ENCODE measurements around the gene TAS2R8.

The TAS2R8 gene

GRCh38 chr12:10807186-10807585 lies at the start of gene TAS2R8:
TSS of gene TAS2R8 (minus strand) at chr12:10807286. CDS start at chr12:10806980, 306 bp downstream.
- H3K4me3 ChIP-seq (ENCODE audit: low read length), result no peak within 1 kb of the TSS
- no peak for TF ChIP-seq ZNF274 (IDR thresholded peaks at IDR 0.05; ENCODE audit: low read depth, low read length)

GRCh38 chr12:10855807-10856206 lies 48.7 kb upstream of the TAS2R8 start:
- no peak overlapping the region for H3K4me3 ChIP-seq (ENCODE audit: low read length)
- no peak for TF ChIP-seq ZNF274 (IDR thresholded peaks at IDR 0.05; ENCODE audit: low read depth, low read length)

GRCh38 chr12:10853776-10854175 lies 46.7 kb upstream of the TAS2R8 start:
- TF ChIP-seq ZNF274 (IDR thresholded peaks at IDR 0.05; ENCODE audit: low read depth, low read length), result no peak

GRCh38 chr12:10851243-10851858 lies 44.3 kb upstream of the TAS2R8 start:
- no peak for TF ChIP-seq ZNF274 (IDR thresholded peaks at IDR 0.05; ENCODE audit: low read depth, low read length)
- no peak overlapping the region for H3K4me3 ChIP-seq (ENCODE audit: low read length)

More at GRCh38 chr12:10853776-10854175, 46.7 kb upstream of the TAS2R8 start:
- no peak overlapping the region for H3K4me3 ChIP-seq (ENCODE audit: low read length)

- H3K4me3 ChIP-seq (ENCODE audit: low read length), result no peak within 1 kb of the TSS
- no peak for TF ChIP-seq ZNF274 (IDR thresholded peaks at IDR 0.05; ENCODE audit: low read depth, low read length)
Observed at GRCh38 chr12:10849425-10849878, 42.4 kb upstream of the TAS2R8 start, which contains the start of gene PRR4. TSS of gene PRR4 (minus strand) at chr12:10849475. CDS start at chr12:10849437, 38 bp downstream.

- TF ChIP-seq ZNF274 (IDR thresholded peaks at IDR 0.05; ENCODE audit: low read depth, low read length), result no peak
- no peak overlapping the region for H3K4me3 ChIP-seq (ENCODE audit: low read length)
Observed at GRCh38 chr12:10847744-10848143, 40.7 kb upstream of the TAS2R8 start.

- no peak for TF ChIP-seq ZNF274 (IDR thresholded peaks at IDR 0.05; ENCODE audit: low read depth, low read length)
Observed at GRCh38 chr12:10842862-10843261, 35.8 kb upstream of the TAS2R8 start.

GRCh38 chr12:10838461-10838860 lies 31.4 kb upstream of the TAS2R8 start:
- H3K4me3 ChIP-seq (ENCODE audit: low read length), result no peak overlapping the region
- TF ChIP-seq ZNF274 (IDR thresholded peaks at IDR 0.05; ENCODE audit: low read depth, low read length), result no peak

More at GRCh38 chr12:10842862-10843261, 35.8 kb upstream of the TAS2R8 start:
- H3K4me3 ChIP-seq (ENCODE audit: low read length), result no peak overlapping the region

- no peak overlapping the region for H3K4me3 ChIP-seq (ENCODE audit: low read length)
- TF ChIP-seq ZNF274 (IDR thresholded peaks at IDR 0.05; ENCODE audit: low read depth, low read length), result no peak
Observed at GRCh38 chr12:10829994-10830393, 22.9 kb upstream of the TAS2R8 start.

- no peak within 1 kb of the TSS for H3K4me3 ChIP-seq (ENCODE audit: low read length)
- no peak for TF ChIP-seq ZNF274 (IDR thresholded peaks at IDR 0.05; ENCODE audit: low read depth, low read length)
Observed at GRCh38 chr12:10826258-10826657, 19.2 kb upstream of the TAS2R8 start, which contains the start of gene TAS2R10. TSS of gene TAS2R10 (minus strand) at chr12:10826358. CDS start at chr12:10826269, 89 bp downstream.

- TF ChIP-seq ZNF274 (IDR thresholded peaks at IDR 0.05; ENCODE audit: low read depth, low read length), result no peak
- H3K4me3 ChIP-seq (ENCODE audit: low read length), result no peak overlapping the region
Observed at GRCh38 chr12:10824957-10825356, 17.9 kb upstream of the TAS2R8 start.

- TF ChIP-seq ZNF274 (IDR thresholded peaks at IDR 0.05; ENCODE audit: low read depth, low read length), result no peak
Observed at GRCh38 chr12:10811883-10812536, 4.9 kb upstream of the TAS2R8 start.

GRCh38 chr12:10810068-10810467 lies 3.0 kb upstream of the TAS2R8 start, which contains the start of gene TAS2R9:
TSS of gene TAS2R9 (minus strand) at chr12:10810168. CDS start at chr12:10810075, 93 bp downstream.
- no peak for TF ChIP-seq ZNF274 (IDR thresholded peaks at IDR 0.05; ENCODE audit: low read depth, low read length)
- H3K4me3 ChIP-seq (ENCODE audit: low read length), result no peak within 1 kb of the TSS

More at GRCh38 chr12:10811883-10812536, 4.9 kb upstream of the TAS2R8 start:
- no peak overlapping the region for H3K4me3 ChIP-seq (ENCODE audit: low read length)

- no peak within 1 kb of the TSS for H3K4me3 ChIP-seq (ENCODE audit: low read length)
Observed at GRCh38 chr12:10802587-10802986, 4.5 kb downstream of the TAS2R8 start, which contains the start of gene TAS2R7. TSS of gene TAS2R7 (minus strand) at chr12:10802627. CDS start at chr12:10802570, 57 bp downstream.

GRCh38 chr12:10801741-10802140 lies 5.3 kb downstream of the TAS2R8 start:
- TF ChIP-seq ZNF274 (IDR thresholded peaks at IDR 0.05; ENCODE audit: low read depth, low read length), result no peak
- H3K4me3 ChIP-seq (ENCODE audit: low read length), result no peak overlapping the region

More at GRCh38 chr12:10802587-10802986, 4.5 kb downstream of the TAS2R8 start, which contains the start of gene TAS2R7:
- no peak for TF ChIP-seq ZNF274 (IDR thresholded peaks at IDR 0.05; ENCODE audit: low read depth, low read length)
